HG03575 (cell line): ENCODE data around the gene TSC1.

Experiments
- ATAC-seq: cut with Tn5 transposase; IDR thresholded peaks from one replicate; pipeline ENCODE4 v1.9.1; 2021; ENCODE audit not compliant: unreplicated experiment, insufficient number of reproducible peaks, low FRiP score; ENCODE audit errors: extremely low read depth

TSC1 gene

GRCh38 chr9:132878695-132879456 is 65.5 kb downstream of the TSC1 start, which contains the start of gene SPACA9:
TSS of gene SPACA9 (plus strand) at chr9:132878898. CDS start at chr9:132883948, 5,050 bp downstream.
- ATAC-seq = no peak

- no peak for ATAC-seq
These were observed 66.4 kb downstream of the TSC1 start, which contains the start of gene AK8 for GRCh38 chr9:132877824-132878694. TSS of gene AK8 (minus strand) at chr9:132878284. CDS start at chr9:132878255, 29 bp downstream.

DNA sequence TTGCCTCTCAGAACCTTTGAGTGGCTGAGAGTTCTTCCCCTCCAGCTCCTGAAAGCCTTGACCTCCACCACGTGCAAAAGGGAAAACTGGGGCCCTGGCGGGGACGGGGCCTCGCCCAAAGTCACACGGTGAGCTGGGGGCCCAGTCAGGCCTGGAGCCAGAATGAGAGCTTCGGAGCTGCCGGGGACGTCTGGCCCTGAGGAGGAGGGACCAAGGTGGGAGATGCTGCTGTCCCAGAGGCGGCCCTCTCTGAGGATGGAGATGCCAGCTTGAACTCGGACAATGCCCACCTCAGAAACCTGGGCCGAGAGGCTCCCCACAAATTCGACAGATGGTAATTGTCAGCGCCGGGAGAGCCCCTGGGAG is 67.0 kb downstream of the TSC1 start:
- ATAC-seq = no peak

GRCh38 chr9:132876849-132877248 is 67.6 kb downstream of the TSC1 start:
- no peak for ATAC-seq

GRCh38 chr9:132875159-132875558 is 69.3 kb downstream of the TSC1 start:
- ATAC-seq = no peak

- no peak for ATAC-seq
These were observed 71.0 kb downstream of the TSC1 start for GRCh38 chr9:132873403-132873802.

GRCh38 chr9:132869266-132869665 is 75.2 kb downstream of the TSC1 start:
- ATAC-seq = no peak

DNA sequence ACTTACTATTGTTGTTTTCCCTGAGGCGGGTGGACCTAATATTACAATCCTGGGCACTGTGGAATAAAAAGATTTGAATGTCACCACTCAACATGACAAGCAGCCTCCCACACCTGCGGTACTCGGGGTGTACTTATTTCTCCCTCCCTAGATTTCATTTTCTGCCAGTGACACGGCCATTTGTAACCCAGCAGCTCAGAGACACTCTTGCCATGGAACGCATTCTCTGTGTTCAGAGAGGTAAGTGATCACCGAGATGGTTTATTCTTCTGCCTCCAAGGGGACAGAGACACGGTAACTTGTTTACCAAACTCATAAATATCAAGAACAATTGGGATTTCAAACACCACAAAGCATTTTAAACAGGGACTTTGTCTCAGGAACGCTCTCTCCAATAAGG is 77.5 kb downstream of the TSC1 start:
- no peak for ATAC-seq

DNA sequence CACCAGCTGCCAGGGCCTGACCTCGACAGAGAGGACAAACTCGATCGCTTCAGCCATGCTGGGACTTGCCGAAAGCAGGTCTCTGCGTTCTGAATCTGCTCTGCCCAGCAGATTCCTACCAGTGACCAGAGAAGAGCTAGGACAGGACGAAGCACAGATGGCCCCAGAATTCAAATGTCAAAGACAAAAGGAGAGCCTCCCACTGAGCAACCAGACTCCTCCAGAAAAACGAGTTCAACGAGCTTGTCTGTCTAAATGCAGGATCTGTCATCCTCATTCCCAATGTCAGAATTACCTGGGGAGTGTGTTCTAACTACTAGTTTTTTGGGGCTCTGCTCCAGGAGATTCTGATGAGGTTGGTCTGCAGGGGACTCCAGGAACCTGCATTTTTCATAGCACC is 79.7 kb downstream of the TSC1 start:
- no peak for ATAC-seq

DNA sequence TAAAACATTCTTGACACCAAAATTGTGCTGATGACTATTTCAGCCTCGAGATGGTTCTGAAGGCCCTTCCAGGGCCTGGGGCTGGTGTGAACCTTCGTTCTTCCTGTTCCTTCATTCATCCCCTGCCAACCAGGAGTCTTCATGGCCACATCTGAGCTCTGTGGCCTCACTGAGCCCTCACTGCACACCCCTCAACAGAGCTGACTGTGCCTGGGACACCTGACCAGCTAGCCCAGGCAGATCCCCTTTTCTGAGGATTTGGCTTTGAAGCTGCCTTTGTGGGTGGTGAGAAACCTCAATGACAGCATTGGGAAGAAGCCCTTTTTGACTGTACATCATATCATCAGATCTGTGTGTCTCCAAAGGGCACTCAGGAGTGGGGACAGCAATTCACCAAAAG is 80.1 kb downstream of the TSC1 start:
- no peak for ATAC-seq

DNA sequence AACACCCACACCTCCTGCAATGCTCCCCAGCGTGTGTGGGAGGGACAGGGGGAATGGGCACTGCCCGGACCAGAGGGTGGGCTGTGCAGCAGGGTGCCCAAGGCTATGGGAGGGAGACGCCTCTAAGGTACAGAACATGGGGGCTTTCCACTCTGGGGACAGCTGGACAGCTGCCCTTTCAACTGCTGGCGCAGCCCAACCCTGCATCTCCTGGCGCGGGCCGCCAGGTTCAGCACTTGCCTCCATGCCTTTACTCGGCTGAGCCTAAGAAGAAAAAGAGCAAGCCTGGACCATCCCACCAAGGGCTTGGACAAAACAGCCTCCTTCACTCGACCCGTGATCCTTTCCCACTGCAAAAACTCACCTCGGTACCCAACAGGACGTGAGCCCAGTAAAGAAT is 81.3 kb downstream of the TSC1 start:
- no peak for ATAC-seq

GRCh38 chr9:132862533-132862932 is 81.9 kb downstream of the TSC1 start:
- no peak for ATAC-seq

DNA sequence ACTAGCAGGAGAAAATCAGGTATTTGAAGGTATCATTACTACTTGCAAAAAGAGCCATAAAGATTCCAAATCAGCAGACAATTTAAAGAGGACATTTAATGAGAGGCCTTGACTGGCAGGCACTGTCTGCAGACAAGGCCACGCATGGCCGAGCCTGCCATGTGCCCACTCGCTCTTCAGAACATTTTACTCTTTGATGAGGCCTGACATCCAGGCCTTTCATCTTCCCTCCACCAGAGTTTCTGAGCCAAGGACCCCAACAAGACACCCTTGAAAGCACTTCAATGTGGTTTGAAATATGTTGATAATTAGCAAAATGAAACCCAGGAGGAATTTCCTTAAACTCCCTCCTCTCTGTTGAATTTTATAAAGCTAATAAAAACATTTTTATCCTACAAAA is 82.8 kb downstream of the TSC1 start:
- no peak for ATAC-seq

- no peak for ATAC-seq
These were observed 85.7 kb downstream of the TSC1 start for GRCh38 chr9:132858751-132859150.

DNA sequence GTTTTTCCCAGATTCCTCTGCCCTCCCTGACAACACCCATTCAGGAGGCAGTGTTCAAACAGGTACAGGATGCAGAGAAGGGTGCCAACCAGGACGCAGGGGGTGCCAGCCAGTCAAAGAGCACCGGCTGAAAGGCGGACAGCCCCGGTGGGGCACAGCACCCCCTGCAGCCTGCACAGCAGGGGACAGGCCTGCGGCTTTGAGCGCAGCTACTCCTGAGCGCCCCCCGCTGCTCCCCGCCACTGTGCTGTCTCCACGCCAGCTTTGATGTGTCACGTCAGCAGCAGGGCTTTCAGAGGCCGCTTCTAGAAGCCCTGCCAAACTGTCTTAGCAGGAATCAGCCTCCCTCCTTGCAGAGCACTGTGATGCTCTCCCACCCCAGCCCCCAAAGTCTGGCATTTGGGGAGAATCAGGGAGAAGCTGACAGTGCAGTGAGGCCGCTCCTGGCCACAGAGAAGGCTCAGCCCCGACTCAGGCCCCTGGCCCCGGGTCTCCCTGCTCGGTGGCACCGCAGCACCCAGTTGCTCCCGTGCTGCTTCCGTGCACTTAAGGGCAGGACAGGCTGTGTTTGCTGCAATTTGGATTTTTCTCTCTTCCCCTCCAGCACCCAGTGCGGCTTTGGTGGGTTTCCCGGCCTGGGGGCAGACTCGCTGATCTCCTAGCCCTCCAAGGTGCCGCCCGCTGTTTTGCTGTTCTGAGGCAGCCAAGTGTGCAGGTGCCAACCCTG is 86.6 kb downstream of the TSC1 start:
- no peak for ATAC-seq

- no peak for ATAC-seq
These were observed 87.4 kb downstream of the TSC1 start for GRCh38 chr9:132857031-132857430.

- ATAC-seq = no peak
These were observed 88.5 kb downstream of the TSC1 start for GRCh38 chr9:132855904-132856303.

DNA sequence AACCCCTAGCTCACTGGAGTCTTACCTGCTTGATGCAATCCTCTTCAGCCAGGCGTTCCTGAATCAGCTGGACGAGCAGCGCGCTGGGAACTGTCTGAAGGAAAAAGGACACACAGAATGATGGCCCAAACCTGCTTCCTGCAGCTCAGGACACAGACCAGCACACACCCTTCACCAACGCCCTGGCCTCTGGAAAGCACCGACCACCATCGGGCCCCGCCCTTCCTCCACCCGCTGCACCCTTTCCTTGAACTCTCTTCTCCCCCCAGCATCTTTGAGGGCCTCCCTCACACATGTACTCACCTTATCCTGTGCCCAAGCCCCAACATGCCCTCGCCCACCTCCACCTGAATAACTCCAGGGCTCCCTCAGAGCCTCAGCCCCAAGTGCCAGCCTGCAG is 89.6 kb downstream of the TSC1 start:
- ATAC-seq = no peak

GRCh38 chr9:132853482-132853881 is 90.9 kb downstream of the TSC1 start:
- ATAC-seq = no peak
